Common myeloid progenitor, CD34-positive (primary cell): ENCODE results near the gene FREM1.

Experiments used
- CTCF ChIA-PET: fragments of 350-600 bp; sonication (Branson Sonifier 250); formaldehyde crosslinking; loops from one replicate; lab custom pipeline; 2021; ENCODE audit warnings: antibody characterized with exemption; lab: Charles Lee
- POLR2A ChIA-PET: fragments of 350-600 bp; sonication (Branson Sonifier 250); formaldehyde crosslinking; loops from one replicate; lab custom pipeline; 2021; ENCODE audit warnings: antibody characterized with exemption; lab: Charles Lee
- DNase-seq, 3 donors: peaks; one replicate each; pipeline versions ENCODE4 v3.0.0 to v3.0.0-alpha.2; 2013
- H3K27ac ChIP-seq, 2 experiments: 1 replicate in 1 of 2; 2 replicates in 1 of 2; pipeline ENCODE4 v1.7.0; 2013; ENCODE audit warnings: inconsistent platforms in 2 of 2, low read length in 2 of 2, mild to moderate bottlenecking in 2 of 2, low read depth in 1 of 2, moderate library complexity in 1 of 2; ENCODE audit not compliant: severe bottlenecking in 2 of 2, insufficient read depth in 1 of 2, poor library complexity in 1 of 2
- H3K27me3 ChIP-seq, 5 experiments: replicated peaks in 2 of 5; 1 replicate in 3 of 5; 2 replicates in 2 of 5; pipeline versions ENCODE4 v1.6.1 to v1.7.0; 2013; ENCODE audit warnings: low read length in 4 of 5, mild to moderate bottlenecking in 2 of 5, moderate library complexity in 2 of 5, inconsistent platforms in 1 of 5; ENCODE audit not compliant: insufficient read depth in 5 of 5, control insufficient read depth in 4 of 5
- H3K36me3 ChIP-seq, 4 experiments: 1 replicate in 2 of 4; 2 replicates in 2 of 4; pipeline versions ENCODE4 v1.6.1 to v1.7.0; 2013; ENCODE audit warnings: low read length in 3 of 4, control low read depth in 1 of 4, mild to moderate bottlenecking in 1 of 4; ENCODE audit not compliant: control insufficient read depth in 4 of 4, insufficient read depth in 4 of 4
- H3K4me1 ChIP-seq, 4 experiments: 1 replicate in 3 of 4; 2 replicates in 1 of 4; pipeline versions ENCODE4 v1.6.1 to v1.7.1; 2013; ENCODE audit warnings: low read length in 3 of 4, mild to moderate bottlenecking in 3 of 4, control low read depth in 1 of 4, inconsistent platforms in 1 of 4, moderate library complexity in 1 of 4; ENCODE audit not compliant: control insufficient read depth in 4 of 4, insufficient read depth in 4 of 4; ENCODE audit errors: control extremely low read depth in 1 of 4
- H3K4me3 ChIP-seq, 7 experiments: 1 replicate in 4 of 7; 2 replicates in 3 of 7; pipeline versions ENCODE4 v1.5.1 to v1.7.0; 2013; ENCODE audit warnings: mild to moderate bottlenecking in 7 of 7, low read length in 6 of 7, moderate library complexity in 6 of 7, inconsistent platforms in 2 of 7, low read depth in 2 of 7, control low read depth in 1 of 7; ENCODE audit not compliant: insufficient read depth in 4 of 7, control insufficient read depth in 1 of 7; ENCODE audit errors: extremely low read depth in 1 of 7
- H3K9me3 ChIP-seq, 5 experiments: 1 replicate in 4 of 5; 2 replicates in 1 of 5; pipeline versions ENCODE4 v1.6.1 to v1.7.1; 2013; ENCODE audit warnings: low read length in 4 of 5, mild to moderate bottlenecking in 2 of 5, inconsistent platforms in 1 of 5, low read depth in 1 of 5, moderate library complexity in 1 of 5; ENCODE audit not compliant: control insufficient read depth in 4 of 5, insufficient read depth in 2 of 5; ENCODE audit errors: control extremely low read depth in 1 of 5
- WGBS: methylation state at CpG from one replicate; pipeline ENCODE4 v1.1.5; 2013; ENCODE audit not compliant: insufficient coverage; 5-methylcytosine and 5-hydroxymethylcytosine counted together

Gene FREM1

GRCh38 chr9:14752871-14753270 lies 157.4 kb downstream of the FREM1 start:
- no CpG with 5 or more reads among the region's 1 CpG for WGBS
- POLR2A ChIA-PET = interaction anchor here (0.5 kb wide), 1 partner anchor 27 kb away, joined by 3 read pairs; no protein-coding TSS in a partner anchor
- Histone ChIP-seq H3K27me3 (peaks cover 0 to 4% (median 0%) of the 10 kb centered on the region in 5 experiments), H3K4me3 (no peak overlapping the region), H3K27ac (no peak overlapping the region), H3K36me3 (peaks cover 0 to 8% (median under 1%) of the 10 kb centered on the region in 4 experiments), H3K9me3 (no peaks in the 10 kb centered on the region), H3K4me1 (no peaks in the 10 kb centered on the region)
- DNase-seq = no peak
- CTCF ChIA-PET = interaction anchor here (1.0 kb wide), 1 partner anchor 15 kb away, joined by 3 read pairs; no protein-coding TSS in a partner anchor

GRCh38 chr9:14752271-14752670 lies 158.0 kb downstream of the FREM1 start:
- no peak for DNase-seq
- peaks cover 0 to 4% (median 0%) of the 10 kb centered on the region in 5 experiments for H3K27me3 ChIP-seq
- POLR2A ChIA-PET = interaction anchor here (0.5 to 0.9 kb wide), 2 partner anchors 28 to 286 kb away, joined by 3 read pairs; no protein-coding TSS in a partner anchor
- H3K4me3 ChIP-seq = no peak overlapping the region
- H3K27ac ChIP-seq = no peak overlapping the region
- no peaks in the 10 kb centered on the region for H3K4me1 ChIP-seq
- H3K9me3 ChIP-seq = no peaks in the 10 kb centered on the region
- CTCF ChIA-PET = interaction anchor here (0.9 kb wide), 1 partner anchor 15 kb away, joined by 3 read pairs; no protein-coding TSS in a partner anchor
- WGBS = 60% methylated on average over 1 of the region's 1 CpG
- H3K36me3 ChIP-seq = peaks cover 0 to 8% (median under 1%) of the 10 kb centered on the region in 4 experiments

DNA sequence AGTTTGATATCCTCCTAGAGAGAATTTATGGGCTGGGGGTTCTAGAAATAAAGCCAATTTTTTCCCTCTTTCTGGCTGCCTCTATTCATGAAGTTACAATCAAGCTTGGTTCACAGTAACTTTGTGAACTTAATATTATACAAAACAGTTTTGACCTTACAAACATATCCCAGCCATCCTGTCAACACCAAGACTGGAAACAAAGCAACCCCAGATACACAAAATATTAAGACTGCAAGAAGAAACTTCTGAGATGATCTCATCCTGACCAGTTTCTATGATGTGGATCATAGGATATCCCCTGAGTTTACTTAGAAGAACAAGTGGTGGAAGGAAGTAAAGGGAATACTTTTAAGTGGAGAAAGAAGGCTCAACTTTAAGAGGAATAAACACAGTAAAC lies 159.4 kb downstream of the FREM1 start:
- Histone ChIP-seq H3K4me1 (no peaks in the 10 kb centered on the region), H3K9me3 (no peaks in the 10 kb centered on the region), H3K27me3 (peaks cover 0 to 4% (median 0%) of the 10 kb centered on the region in 5 experiments), H3K4me3 (no peak overlapping the region), H3K36me3 (peaks cover 0 to 10% (median 3%) of the 10 kb centered on the region in 4 experiments), H3K27ac (no peak overlapping the region)
- CTCF ChIA-PET = interaction anchor here (0.9 to 2.1 kb wide), 3 partner anchors 10 to 18 kb away, joined by 3 to 6 read pairs (median 4); no protein-coding TSS in a partner anchor
- POLR2A ChIA-PET = no interaction called here
- DNase-seq = no peak

DNA sequence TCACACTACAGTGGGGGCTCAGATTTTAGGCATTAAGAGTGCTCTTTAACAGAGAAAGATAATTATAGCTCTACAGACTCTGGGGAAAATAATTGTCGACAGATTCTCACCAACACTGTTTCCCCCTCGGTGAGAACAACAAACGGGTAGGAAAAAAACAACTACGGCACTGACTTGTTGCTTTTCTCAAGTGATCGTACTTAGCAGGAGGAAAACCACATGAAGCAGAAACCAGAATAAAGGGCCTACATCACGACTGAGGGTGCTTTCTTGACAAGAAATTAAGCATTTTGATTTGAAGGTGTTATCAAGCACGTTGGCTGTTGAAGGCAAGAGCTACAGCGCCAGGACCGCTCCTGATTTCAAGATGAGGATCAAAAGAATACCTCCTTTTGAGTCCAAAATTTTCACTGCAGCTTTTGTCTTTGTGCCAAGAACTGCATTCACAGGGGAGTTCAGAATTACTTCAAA lies 160.5 kb downstream of the FREM1 start:
- ChIA-PET CTCF (interaction anchor here (1.4 to 2.1 kb wide), 2 partner anchors 9 to 19 kb away, joined by 4 to 6 read pairs; no protein-coding TSS in a partner anchor), POLR2A (no interaction called here)
- no peak overlapping the region for H3K27ac ChIP-seq
- DNase-seq = no peak
- WGBS = 80% methylated on average over 9 of the region's 9 CpGs
- no peaks in the 10 kb centered on the region for H3K4me1 ChIP-seq
- peaks cover 0 to 16% (median 3%) of the 10 kb centered on the region in 4 experiments for H3K36me3 ChIP-seq
- H3K27me3 ChIP-seq = peaks cover 0 to 2% (median 0%) of the 10 kb centered on the region in 5 experiments
- H3K4me3 ChIP-seq = no peak overlapping the region
- H3K9me3 ChIP-seq = no peaks in the 10 kb centered on the region

GRCh38 chr9:14748373-14748772 lies 161.9 kb downstream of the FREM1 start:
- Histone ChIP-seq H3K27ac (no peak overlapping the region), H3K36me3 (peaks cover 0 to 11% (median 3%) of the 10 kb centered on the region in 4 experiments), H3K4me1 (no peaks in the 10 kb centered on the region), H3K9me3 (no peaks in the 10 kb centered on the region), H3K27me3 (peaks cover 0 to 2% (median 0%) of the 10 kb centered on the region in 5 experiments), H3K4me3 (no peak overlapping the region)
- ChIA-PET CTCF (no interaction called here), POLR2A (no interaction called here)
- DNase-seq = no peak
- 100% methylated on average over 1 of the region's 3 CpGs for WGBS

- Histone ChIP-seq H3K4me1 (no peaks in the 10 kb centered on the region), H3K4me3 (no peak overlapping the region), H3K36me3 (peaks cover 0 to 14% (median 3%) of the 10 kb centered on the region in 4 experiments), H3K9me3 (no peaks in the 10 kb centered on the region), H3K27me3 (peaks cover 0 to 2% (median 0%) of the 10 kb centered on the region in 5 experiments), H3K27ac (no peak overlapping the region)
- ChIA-PET POLR2A (no interaction called here), CTCF (no interaction called here)
- DNase-seq = no peak
Measured at GRCh38 chr9:14747111-14747510, 163.1 kb downstream of the FREM1 start.

- DNase-seq = no peak
- Histone ChIP-seq H3K9me3 (no peaks in the 10 kb centered on the region), H3K27me3 (peaks cover 0 to 2% (median 0%) of the 10 kb centered on the region in 5 experiments), H3K36me3 (peaks cover 0 to 14% (median 3%) of the 10 kb centered on the region in 4 experiments), H3K27ac (no peak overlapping the region), H3K4me3 (no peak overlapping the region), H3K4me1 (no peaks in the 10 kb centered on the region)
- ChIA-PET POLR2A (no interaction called here), CTCF (no interaction called here)
- 100% methylated on average over 2 of the region's 3 CpGs for WGBS
Measured at GRCh38 chr9:14746626-14747025, 163.6 kb downstream of the FREM1 start.
